GM18499 (cell line): ENCODE results near the gene RD3L.
A peak's percentile ranks its signal among the peaks of the same experiment; 100 is the strongest.
"Not testable (repeated sequence)": the region's sequence is repeated elsewhere in the genome, so short reads cannot be mapped to it uniquely, and the experiment has no call there.

ENCODE experiments used
- ATAC-seq: cut with Tn5 transposase; IDR thresholded peaks from one replicate; pipeline ENCODE4 v1.9.1; 2021; ENCODE audit warnings: moderate number of reproducible peaks; ENCODE audit not compliant: insufficient read depth, unreplicated experiment

Gene RD3L

DNA sequence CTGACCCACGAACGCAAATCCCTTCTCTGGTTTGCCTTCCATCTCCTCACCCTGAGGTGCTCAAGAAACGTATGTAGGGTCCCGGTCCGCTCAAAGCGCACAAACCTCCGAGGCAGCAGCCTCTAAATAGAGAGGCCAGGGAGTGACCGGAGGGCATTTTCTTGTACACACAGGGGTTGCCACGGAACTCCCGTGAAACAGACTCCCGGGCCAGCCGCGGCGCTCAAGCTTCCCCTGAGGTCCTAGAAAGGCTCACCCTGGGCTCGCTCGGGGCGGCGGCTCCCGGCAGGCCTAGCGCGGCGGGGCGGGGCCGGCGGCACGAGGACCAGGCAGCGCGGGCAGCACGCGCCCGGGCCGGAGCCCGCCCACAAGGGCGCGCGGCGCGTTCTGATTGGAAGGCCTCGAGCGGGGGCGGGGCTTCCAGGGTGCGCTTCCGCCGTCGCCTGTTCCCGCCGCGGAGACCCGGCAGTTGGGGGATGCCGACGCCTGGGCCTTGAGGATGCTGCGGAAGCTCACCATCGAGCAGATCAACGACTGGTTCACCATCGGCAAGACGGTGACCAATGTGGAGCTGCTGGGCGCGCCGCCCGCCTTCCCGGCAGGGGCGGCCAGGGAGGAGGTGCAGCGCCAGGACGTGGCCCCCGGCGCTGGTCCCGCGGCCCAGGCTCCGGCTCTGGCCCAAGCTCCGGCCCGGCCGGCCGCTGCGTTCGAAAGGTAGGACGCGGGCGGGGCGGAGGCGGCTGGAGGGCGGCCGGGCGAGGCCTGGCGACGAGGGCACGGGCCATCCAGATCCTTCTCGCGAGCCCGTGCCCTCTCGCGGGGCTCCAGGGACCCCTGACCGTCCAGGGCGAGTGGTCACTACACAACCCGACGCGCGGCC lies 14.1 kb downstream of the RD3L start, which contains the start of gene TDRD9:
TSS of gene TDRD9 (plus strand) at position 446 of the 880 bp plus-strand sequence. CDS start at position 500, 54 bp downstream.
- ATAC-seq, result no peak

- ATAC-seq, result no peak
These were observed 14.8 kb downstream of the RD3L start for GRCh38 chr14:103927566-103927965.

DNA sequence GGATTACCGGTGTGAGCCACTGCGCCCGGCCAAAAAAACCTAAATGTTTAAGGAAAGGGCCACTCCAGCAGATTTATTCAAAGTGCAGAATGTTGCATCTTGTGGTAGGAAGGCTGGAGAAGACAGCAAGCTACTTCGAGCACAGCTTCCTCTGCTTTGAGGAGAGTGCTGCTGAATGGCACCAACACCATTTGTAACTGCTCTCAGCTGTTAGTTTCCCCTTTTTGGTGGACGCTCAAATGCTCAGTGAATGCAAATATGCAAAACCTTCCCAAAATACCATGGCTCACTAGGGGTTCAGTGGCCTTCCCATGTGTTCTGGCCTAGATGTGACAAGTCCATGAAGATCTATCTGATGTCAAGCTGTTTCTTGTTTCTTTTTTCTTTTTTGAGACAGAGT lies 17.0 kb downstream of the RD3L start:
- no peak for ATAC-seq

GRCh38 chr14:103923863-103924262 lies 18.5 kb downstream of the RD3L start:
- no peak for ATAC-seq

DNA sequence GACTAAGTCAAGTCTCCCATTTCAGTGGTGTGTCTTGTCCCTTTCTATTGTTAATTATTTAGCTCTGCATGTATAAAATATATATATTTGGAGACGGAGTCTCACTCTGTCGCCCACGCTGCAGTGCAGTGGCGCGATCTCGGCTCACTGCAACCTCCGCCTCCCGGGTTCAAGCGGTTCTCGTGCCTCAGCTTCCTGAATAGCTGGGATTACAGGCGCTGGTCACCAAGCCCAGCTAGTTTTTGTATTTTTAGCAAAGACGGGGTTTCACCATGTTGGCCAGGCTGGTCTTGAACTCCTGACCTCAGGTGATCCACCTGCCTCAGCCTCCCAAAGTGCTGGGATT lies 20.5 kb downstream of the RD3L start:
- not testable (repeated sequence) for ATAC-seq

DNA sequence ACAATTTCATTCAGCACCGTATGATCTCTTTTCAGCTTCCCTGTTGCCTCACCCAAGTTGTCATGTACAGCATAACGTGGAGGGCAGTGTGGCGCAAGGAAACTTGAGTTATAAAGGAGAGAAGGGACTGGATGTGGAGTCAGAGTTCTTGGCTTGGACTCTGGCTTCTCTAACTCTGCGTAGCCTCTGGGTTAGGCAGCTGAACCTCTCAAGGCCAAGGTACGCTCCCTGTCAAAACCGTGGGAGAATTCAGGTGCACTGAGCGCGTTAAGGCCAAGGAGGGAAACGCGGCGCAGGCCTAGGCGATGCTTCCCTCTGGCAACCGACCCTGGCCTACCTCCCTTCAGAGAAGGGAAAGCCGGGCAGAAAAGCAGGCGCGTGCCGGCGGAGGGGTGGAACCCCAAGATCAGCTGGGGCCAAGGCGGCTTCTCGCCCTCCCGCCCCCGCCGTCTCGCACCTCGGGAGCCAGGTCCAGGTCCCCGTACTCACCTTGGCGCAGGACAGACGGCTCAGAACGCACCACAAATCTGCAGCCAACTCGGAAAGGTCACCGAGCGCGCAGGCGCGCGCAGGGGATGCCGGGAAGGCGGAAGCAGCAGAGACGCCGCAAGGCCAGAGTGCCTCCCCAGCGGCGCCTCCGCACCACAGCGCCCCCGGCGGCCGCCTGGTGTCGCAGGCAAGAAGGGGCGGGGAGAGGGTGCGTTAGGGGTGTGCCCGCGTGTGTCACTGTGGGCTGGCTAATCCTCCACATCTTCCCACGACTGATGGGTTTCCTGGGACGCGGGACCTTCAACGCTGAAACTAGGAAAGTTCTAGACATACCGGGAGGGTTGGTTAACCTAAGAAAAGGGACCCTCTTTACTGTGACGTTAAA lies 21.1 kb downstream of the RD3L start:
- ATAC-seq, result peak; percentile 88

DNA sequence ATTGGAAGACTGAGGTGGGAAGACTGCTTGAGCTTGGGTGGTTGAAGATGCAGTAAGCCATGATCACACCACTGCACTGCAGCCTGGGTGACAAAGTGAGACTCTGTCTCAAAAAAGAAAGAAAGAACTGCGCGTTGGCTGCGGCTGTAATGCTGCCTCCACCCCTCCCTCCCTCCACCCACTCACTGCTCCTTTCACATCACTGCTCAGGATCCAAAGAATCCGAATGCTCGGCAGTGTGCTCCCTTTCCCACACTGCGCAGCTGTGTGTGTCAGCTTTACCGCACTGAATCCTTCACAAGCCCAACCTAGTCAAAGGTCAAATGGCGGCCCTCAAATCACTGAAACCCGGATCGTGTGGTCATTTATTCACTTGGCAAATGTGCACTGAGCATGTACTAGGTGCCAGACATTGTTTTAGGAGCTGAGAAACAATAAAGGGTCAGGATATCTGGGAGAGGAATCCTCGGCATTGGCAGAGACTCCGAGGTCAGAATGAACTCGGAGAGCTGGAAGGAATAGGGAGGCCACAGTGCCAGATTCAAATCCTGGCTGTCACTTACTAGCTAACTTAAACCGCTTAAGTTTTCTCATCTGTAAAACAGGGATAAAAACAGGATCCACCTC lies 25.6 kb downstream of the RD3L start:
- ATAC-seq, result no peak

DNA sequence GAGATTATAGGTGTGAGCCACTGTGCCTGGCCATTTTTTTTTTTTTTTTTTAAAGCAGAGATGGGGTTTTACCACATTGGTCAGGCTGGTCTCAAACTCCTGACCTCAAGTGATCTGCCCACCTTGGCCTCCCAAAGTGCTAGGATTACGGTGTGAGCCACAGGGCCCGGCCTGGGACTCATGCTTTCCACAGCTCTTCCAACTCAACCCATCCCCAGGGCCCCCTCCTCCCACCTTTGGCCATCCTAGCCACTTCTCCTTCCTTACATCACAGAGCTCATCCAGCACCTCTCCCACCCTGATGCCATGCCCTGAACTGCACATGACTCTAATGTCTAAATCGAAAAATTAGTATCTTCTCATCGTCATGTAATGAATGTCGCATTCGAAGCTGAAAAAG lies 26.7 kb downstream of the RD3L start:
- ATAC-seq, result no peak

- no peak for ATAC-seq
These were observed 31.3 kb downstream of the RD3L start for GRCh38 chr14:103910984-103911383.

GRCh38 chr14:103910262-103910935 lies 31.9 kb downstream of the RD3L start:
- ATAC-seq, result no peak

GRCh38 chr14:103909531-103910261 lies 32.6 kb downstream of the RD3L start:
- ATAC-seq, result no peak

DNA sequence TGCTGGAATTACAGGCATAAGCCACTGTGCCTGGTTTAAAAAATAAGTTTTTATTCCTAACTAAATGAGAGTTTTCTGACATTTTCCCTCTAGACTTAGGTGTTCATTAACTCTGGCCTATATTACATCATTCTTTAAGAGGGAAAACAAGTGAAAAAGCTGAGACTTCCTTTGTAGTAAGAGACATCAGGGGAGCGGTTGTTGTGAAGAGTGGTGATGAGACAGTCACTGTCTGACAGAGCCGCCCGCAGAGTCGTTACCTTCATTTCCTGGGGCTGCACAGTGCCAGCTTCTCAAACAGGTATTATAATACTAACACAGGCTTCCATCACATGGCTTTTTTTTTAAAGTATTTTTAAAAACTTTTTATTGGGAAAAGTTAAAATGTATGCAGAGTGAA lies 33.7 kb downstream of the RD3L start:
- ATAC-seq, result no peak

GRCh38 chr14:103905842-103906456 lies 36.4 kb downstream of the RD3L start:
- no peak for ATAC-seq

GRCh38 chr14:103904493-103905107 lies 37.7 kb downstream of the RD3L start:
- no peak for ATAC-seq

- no peak for ATAC-seq
These were observed 42.5 kb downstream of the RD3L start for GRCh38 chr14:103899833-103900232.

GRCh38 chr14:103899316-103899715 lies 43.0 kb downstream of the RD3L start:
- ATAC-seq, result no peak

- ATAC-seq, result no peak
These were observed 43.6 kb downstream of the RD3L start for GRCh38 chr14:103898711-103899110.

- ATAC-seq, result no peak
These were observed 44.1 kb downstream of the RD3L start for GRCh38 chr14:103898204-103898603.
